ENCODE data around the gene EXOC6B.
"Not testable (repeated sequence)": the region's sequence is repeated elsewhere in the genome, so short reads cannot be mapped to it uniquely, and the experiment has no call there.

The EXOC6B gene

DNA sequence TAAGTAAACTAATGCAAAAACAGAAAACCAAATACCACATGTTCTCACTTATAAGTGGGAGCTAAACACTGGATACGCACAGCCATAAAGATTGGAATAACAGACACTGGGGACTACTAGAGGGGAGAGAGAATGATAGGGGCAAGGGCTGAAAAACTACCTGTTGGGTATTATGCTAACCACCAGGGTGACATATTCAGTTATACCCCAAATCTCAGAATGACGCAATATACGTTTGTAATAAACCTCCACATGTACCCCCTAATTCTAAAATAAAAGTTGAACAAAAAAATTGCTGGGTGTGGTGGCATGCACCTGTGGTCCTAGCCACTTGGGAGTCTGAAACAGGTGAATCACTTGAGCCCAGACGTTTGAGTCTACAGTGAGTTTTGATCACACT is 157.2 kb downstream of the EXOC6B start:
- Histone ChIP-seq H3K9me3 (ENCODE audit: insufficient read depth, low read depth, low read length) (no peaks in the 10 kb centered on the region; the same call in 1 of the 2 replicates), H3K36me3 (ENCODE audit: insufficient read depth, low read depth, low read length) (no peaks in the 10 kb centered on the region), H3K4me1 (ENCODE audit: insufficient read depth, low read length) (no peaks in the 10 kb centered on the region), H3K27ac (ENCODE audit: low read length) (no peak overlapping the region), H3K27me3 (ENCODE audit: insufficient read depth, low read length) (no peaks in the 10 kb centered on the region), H3K4me3 (ENCODE audit: low read length) (no peak overlapping the region), H3K9ac (ENCODE audit: low read depth, low read length) (no peak overlapping the region)

DNA sequence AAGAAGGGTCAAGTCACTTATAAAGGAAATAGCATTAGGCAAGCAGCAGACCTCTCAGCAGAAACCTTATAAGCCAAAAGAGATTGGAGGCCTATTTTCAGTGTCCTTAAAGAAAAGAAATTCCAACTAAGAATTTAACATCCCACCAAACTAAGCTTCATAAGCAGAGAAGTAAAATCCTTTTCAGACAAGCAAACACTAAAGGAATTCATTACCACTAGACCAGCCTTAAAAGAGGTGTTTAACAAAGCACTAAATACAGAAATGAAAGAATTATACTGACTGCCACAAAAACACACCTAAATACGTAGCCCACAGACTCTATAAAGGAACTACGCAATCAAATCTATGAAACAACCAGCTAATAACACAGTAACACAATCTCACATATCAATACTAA is 160.4 kb downstream of the EXOC6B start:
- H3K9ac ChIP-seq (ENCODE audit: low read depth, low read length) = no peak overlapping the region
- H3K9me3 ChIP-seq (ENCODE audit: insufficient read depth, low read depth, low read length) = no peaks in the 10 kb centered on the region; the same call in 1 of the 2 replicates
- no peaks in the 10 kb centered on the region for H3K36me3 ChIP-seq (ENCODE audit: insufficient read depth, low read depth, low read length)
- no peak overlapping the region for H3K4me3 ChIP-seq (ENCODE audit: low read length)
- no peak overlapping the region for H3K27ac ChIP-seq (ENCODE audit: low read length)
- H3K27me3 ChIP-seq (ENCODE audit: insufficient read depth, low read length) = no peaks in the 10 kb centered on the region
- no peaks in the 10 kb centered on the region for H3K4me1 ChIP-seq (ENCODE audit: insufficient read depth, low read length)

DNA sequence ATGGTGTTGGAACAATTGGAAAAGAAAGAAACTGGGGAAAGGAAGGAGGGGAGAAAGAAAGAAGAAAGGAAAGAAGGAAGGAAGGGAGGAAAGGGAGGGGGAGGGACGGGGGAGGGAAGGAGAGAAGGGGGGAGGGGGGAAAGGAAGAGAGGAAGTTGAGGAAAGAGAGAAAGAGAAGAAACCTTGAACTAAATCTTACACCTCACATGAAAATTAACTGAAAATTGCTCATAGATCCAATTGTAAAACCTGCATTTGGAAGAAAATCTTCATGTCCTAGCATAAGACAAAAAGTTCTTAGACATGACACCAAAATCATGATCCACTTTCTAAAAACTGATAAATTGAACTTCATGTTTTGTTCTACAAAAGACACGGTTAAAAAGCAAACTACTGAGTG is 163.8 kb downstream of the EXOC6B start:
- Histone ChIP-seq H3K36me3 (ENCODE audit: insufficient read depth, low read depth, low read length) (no peaks in the 10 kb centered on the region), H3K4me3 (ENCODE audit: low read length) (no peak overlapping the region), H3K9me3 (ENCODE audit: insufficient read depth, low read depth, low read length) (no peaks in the 10 kb centered on the region), H3K4me1 (ENCODE audit: insufficient read depth, low read length) (no peaks in the 10 kb centered on the region), H3K27ac (ENCODE audit: low read length) (no peak overlapping the region), H3K9ac (ENCODE audit: low read depth, low read length) (no peak overlapping the region), H3K27me3 (ENCODE audit: insufficient read depth, low read length) (no peaks in the 10 kb centered on the region)

DNA sequence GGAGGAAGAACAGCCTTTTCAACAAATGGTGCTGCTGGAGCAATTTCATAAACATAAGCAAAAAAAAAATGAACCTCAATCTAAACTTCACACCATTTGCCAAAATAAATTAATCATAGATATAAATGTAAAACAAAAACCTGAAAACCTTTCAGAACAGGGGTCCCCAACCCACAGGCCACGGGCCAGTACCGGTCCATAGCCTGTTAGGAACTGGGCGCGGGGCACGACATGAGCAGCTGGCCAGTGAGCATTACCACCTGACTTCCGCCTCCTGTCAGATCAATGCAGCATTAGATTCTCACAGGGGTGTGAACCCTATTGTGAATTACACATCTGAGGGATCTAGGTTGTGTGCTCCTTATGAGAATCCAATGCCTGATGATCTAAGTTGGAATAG is 176.0 kb downstream of the EXOC6B start:
- Histone ChIP-seq H3K4me3 (ENCODE audit: low read length) (no peak overlapping the region), H3K36me3 (ENCODE audit: insufficient read depth, low read depth, low read length) (no peaks in the 10 kb centered on the region), H3K4me1 (ENCODE audit: insufficient read depth, low read length) (no peaks in the 10 kb centered on the region), H3K9me3 (ENCODE audit: insufficient read depth, low read depth, low read length) (no peaks in the 10 kb centered on the region), H3K27me3 (ENCODE audit: insufficient read depth, low read length) (no peaks in the 10 kb centered on the region), H3K27ac (ENCODE audit: low read length) (no peak overlapping the region), H3K9ac (ENCODE audit: low read depth, low read length) (no peak overlapping the region)

DNA sequence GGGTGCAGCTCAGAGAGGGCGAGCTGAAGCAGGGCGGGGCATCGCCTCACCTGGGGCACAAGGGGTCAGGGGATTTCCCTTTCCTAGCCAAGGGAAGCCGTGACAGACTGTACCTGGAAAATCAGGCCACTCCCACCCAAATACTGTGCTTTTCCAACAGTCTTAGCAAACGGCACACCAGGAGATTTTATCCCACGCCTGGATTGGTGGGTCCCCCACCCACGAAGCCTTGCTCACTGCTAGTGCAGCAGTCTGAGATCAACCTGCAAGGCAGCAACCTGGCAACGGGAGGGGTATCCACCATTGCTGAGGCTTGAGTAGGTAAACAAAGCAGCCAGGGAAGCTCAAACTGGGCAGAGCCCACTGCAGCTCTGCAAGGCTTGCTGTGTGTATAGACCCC is 184.6 kb downstream of the EXOC6B start:
- not testable (repeated sequence) for H3K27me3 ChIP-seq (ENCODE audit: insufficient read depth, low read length); H3K4me1 ChIP-seq (ENCODE audit: insufficient read depth, low read length); H3K9ac ChIP-seq (ENCODE audit: low read depth, low read length); H3K36me3 ChIP-seq (ENCODE audit: insufficient read depth, low read depth, low read length); H3K4me3 ChIP-seq (ENCODE audit: low read length); H3K27ac ChIP-seq (ENCODE audit: low read length)
- H3K9me3 ChIP-seq (ENCODE audit: insufficient read depth, low read depth, low read length) = peaks cover 12% of the 10 kb centered on the region

DNA sequence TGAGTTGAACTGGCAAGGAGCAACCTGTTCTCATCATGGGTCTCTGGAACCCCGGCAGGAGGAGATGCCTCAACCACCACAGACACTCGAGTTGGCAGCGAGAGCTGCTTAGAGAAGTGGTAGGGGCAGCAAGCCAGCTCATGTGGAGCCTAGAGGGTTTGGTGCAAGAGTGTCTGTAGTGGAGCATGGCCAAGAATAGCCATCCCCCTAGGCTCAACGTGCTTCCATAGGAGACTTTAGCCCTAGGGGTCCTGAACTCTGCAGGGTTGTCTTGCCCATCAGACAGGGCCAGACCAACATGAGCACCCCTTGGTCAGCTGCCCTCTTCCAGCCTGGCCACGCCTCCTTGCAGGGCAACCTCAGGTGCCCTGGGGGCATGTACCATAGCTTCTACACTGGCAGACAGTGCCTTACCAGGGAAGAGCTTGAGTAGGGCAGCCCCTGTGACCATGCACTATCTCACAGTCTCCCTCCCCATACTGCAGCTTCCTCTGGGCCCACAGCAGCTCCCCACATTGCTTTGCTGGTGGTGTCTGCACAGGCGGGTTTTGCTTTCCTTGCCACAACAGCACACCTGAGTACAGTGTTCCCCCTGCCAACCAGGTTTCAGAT is 187.1 kb downstream of the EXOC6B start:
- Histone ChIP-seq H3K4me3 (ENCODE audit: low read length) (no peak overlapping the region), H3K27me3 (ENCODE audit: insufficient read depth, low read length) (no peaks in the 10 kb centered on the region), H3K36me3 (ENCODE audit: insufficient read depth, low read depth, low read length) (no peaks in the 10 kb centered on the region), H3K4me1 (ENCODE audit: insufficient read depth, low read length) (peaks cover 6% of the 10 kb centered on the region; the same call in 1 of the 2 replicates), H3K27ac (ENCODE audit: low read length) (no peak overlapping the region), H3K9me3 (ENCODE audit: insufficient read depth, low read depth, low read length) (peaks cover 12% of the 10 kb centered on the region), H3K9ac (ENCODE audit: low read depth, low read length) (no peak overlapping the region)

DNA sequence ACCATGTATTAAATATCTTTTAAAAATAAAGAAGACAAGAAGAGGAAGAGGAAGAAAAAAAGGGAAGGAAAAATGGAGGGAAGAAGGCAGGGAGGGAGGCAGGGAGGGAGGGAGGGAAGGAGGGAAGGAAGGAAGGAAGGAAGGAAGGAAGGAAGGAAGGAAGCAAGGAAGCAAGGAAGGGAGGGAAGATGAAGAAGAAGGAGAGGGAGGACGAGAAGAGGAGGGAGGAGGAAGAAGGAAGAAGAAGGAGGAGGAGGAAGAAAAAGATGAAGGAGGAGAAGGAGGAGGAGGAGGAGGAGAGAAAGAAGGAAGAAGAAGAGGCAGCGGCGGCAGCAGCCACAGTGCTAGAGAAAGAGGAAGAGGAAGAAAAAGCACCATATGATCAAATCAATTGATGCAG is 189.6 kb downstream of the EXOC6B start:
- no peaks in the 10 kb centered on the region for H3K36me3 ChIP-seq (ENCODE audit: insufficient read depth, low read depth, low read length)
- no peaks in the 10 kb centered on the region for H3K27me3 ChIP-seq (ENCODE audit: insufficient read depth, low read length)
- H3K9me3 ChIP-seq (ENCODE audit: insufficient read depth, low read depth, low read length) = peaks cover 5% of the 10 kb centered on the region
- H3K9ac ChIP-seq (ENCODE audit: low read depth, low read length) = no peak overlapping the region
- H3K4me1 ChIP-seq (ENCODE audit: insufficient read depth, low read length) = peaks cover 6% of the 10 kb centered on the region; the same call in 1 of the 2 replicates
- H3K4me3 ChIP-seq (ENCODE audit: low read length) = no peak overlapping the region
- no peak overlapping the region for H3K27ac ChIP-seq (ENCODE audit: low read length)

DNA sequence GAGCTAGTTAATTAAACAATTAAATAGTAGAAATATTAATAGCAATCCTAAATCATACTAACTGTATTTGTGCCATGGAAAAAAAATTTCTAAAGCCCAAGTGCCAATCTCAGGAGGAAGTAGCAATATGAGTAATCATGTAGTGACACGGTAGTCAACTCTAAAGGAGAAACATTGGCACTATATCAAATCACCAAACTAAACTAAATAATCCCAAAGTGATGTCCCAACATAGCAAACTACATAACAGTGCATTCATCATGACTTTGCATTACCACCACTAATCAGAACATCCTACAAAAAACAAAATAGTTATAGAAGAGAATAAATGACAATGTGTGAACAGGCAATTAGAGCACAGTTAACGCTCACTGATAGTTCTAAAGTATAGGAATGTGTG is 195.1 kb downstream of the EXOC6B start:
- Histone ChIP-seq H3K27ac (ENCODE audit: low read length) (no peak overlapping the region), H3K4me1 (ENCODE audit: insufficient read depth, low read length) (peaks cover 5% of the 10 kb centered on the region; the same call in 1 of the 2 replicates), H3K27me3 (ENCODE audit: insufficient read depth, low read length) (no peaks in the 10 kb centered on the region), H3K9me3 (ENCODE audit: insufficient read depth, low read depth, low read length) (no peaks in the 10 kb centered on the region), H3K4me3 (ENCODE audit: low read length) (no peak overlapping the region), H3K9ac (ENCODE audit: low read depth, low read length) (no peak overlapping the region), H3K36me3 (ENCODE audit: insufficient read depth, low read depth, low read length) (no peaks in the 10 kb centered on the region)

DNA sequence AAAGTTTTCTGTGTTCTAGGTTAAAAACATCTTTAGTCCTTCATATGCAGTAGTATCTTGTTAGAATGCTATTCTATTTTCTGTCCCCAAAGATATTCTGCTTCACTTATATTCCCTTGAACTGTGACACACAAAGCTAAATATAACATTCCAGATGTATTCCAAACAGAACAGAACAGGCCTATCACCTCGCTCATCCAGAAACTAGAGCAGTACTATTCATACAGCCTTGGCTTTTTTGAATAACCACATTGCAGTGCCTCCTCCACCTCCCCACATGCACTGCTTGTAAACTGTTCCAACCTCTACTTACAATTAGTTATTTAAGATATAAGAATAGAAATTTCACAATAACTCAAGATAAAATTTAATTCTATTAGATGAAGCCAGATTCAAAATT is 196.8 kb downstream of the EXOC6B start:
- H3K36me3 ChIP-seq (ENCODE audit: insufficient read depth, low read depth, low read length) = no peaks in the 10 kb centered on the region
- H3K9me3 ChIP-seq (ENCODE audit: insufficient read depth, low read depth, low read length) = no peaks in the 10 kb centered on the region
- H3K27ac ChIP-seq (ENCODE audit: low read length) = no peak overlapping the region
- no peak overlapping the region for H3K9ac ChIP-seq (ENCODE audit: low read depth, low read length)
- no peak overlapping the region for H3K4me3 ChIP-seq (ENCODE audit: low read length)
- peaks cover 5% of the 10 kb centered on the region; the same call in 1 of the 2 replicates for H3K4me1 ChIP-seq (ENCODE audit: insufficient read depth, low read length)
- H3K27me3 ChIP-seq (ENCODE audit: insufficient read depth, low read length) = no peaks in the 10 kb centered on the region

DNA sequence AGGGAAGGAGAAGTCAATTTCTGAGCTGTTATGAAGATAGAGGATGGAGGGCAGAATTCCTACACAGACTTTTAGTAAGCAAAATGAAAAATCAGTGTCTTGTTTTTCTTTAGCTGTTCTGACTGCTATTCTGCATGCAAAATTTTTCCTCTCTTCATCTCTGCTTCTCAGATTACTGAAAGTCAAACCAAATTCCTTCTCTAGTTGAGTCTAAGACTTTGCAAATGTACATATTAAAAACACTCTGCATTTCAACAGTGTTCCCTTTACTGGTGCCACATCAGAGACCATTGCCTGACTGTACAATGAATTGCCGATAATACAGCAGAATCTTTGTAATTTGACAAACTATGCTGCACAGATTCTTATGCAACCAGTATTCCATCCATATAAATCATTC is 198.8 kb downstream of the EXOC6B start:
- Histone ChIP-seq H3K4me3 (ENCODE audit: low read length) (no peak overlapping the region), H3K27ac (ENCODE audit: low read length) (no peak overlapping the region), H3K36me3 (ENCODE audit: insufficient read depth, low read depth, low read length) (no peaks in the 10 kb centered on the region), H3K9ac (ENCODE audit: low read depth, low read length) (no peak overlapping the region), H3K27me3 (ENCODE audit: insufficient read depth, low read length) (no peaks in the 10 kb centered on the region), H3K9me3 (ENCODE audit: insufficient read depth, low read depth, low read length) (no peaks in the 10 kb centered on the region), H3K4me1 (ENCODE audit: insufficient read depth, low read length) (peaks cover 5% of the 10 kb centered on the region; the same call in 1 of the 2 replicates)

DNA sequence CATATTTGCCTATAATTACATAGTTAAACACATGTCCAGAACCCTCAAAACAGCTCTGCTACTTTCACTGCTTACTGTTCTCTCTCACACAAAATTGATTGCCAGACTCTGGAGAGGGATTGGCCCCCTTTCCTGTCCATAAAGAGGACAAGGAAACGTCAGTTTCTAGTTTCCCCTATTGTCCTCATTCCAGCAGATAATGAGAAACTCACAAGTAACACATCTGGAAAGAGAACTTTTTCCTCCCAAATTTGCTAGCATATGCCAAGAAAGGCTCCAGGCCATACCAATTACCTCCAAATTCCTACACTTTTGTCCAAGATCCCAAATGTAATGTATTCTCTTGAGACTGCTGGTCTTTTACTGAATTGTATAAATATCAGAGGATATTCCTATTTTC is 200.5 kb downstream of the EXOC6B start:
- no peaks in the 10 kb centered on the region for H3K9me3 ChIP-seq (ENCODE audit: insufficient read depth, low read depth, low read length)
- no peak overlapping the region for H3K4me3 ChIP-seq (ENCODE audit: low read length)
- no peak overlapping the region for H3K27ac ChIP-seq (ENCODE audit: low read length)
- no peaks in the 10 kb centered on the region for H3K27me3 ChIP-seq (ENCODE audit: insufficient read depth, low read length)
- H3K36me3 ChIP-seq (ENCODE audit: insufficient read depth, low read depth, low read length) = no peaks in the 10 kb centered on the region
- no peak overlapping the region for H3K9ac ChIP-seq (ENCODE audit: low read depth, low read length)
- peaks cover 5% of the 10 kb centered on the region; the same call in 1 of the 2 replicates for H3K4me1 ChIP-seq (ENCODE audit: insufficient read depth, low read length)

DNA sequence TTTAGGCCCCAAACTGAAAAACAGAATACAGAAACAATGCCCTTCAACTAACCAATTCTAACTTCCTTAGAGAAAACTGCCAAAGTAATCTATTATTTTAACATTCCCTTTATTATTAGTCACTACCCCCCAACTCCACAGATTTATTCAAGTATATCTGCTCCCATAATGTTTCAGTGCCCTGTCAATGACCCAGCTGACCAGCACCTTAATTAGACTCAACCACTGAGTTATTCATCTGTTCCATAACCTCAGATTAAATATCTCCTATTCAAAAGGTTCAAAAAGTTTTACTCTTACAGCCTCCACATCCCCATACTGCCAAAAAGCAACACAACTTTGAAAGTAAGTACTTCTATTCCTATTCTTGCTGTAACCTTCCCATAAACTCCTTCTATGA is 202.4 kb downstream of the EXOC6B start:
- H3K4me1 ChIP-seq (ENCODE audit: insufficient read depth, low read length) = peaks cover 11% of the 10 kb centered on the region
- H3K27ac ChIP-seq (ENCODE audit: low read length) = no peak overlapping the region
- no peaks in the 10 kb centered on the region for H3K9me3 ChIP-seq (ENCODE audit: insufficient read depth, low read depth, low read length)
- H3K27me3 ChIP-seq (ENCODE audit: insufficient read depth, low read length) = no peaks in the 10 kb centered on the region
- H3K36me3 ChIP-seq (ENCODE audit: insufficient read depth, low read depth, low read length) = no peaks in the 10 kb centered on the region
- H3K9ac ChIP-seq (ENCODE audit: low read depth, low read length) = no peak overlapping the region
- H3K4me3 ChIP-seq (ENCODE audit: low read length) = no peak overlapping the region

Data from iPS-20b (cell line).